Hindlimb muscle (tissue), 1 donor: ENCODE measurements around the gene RCAN1. TPM values are rescaled to one million over a fixed set of nuclear protein-coding genes. Genes with fewer than 3 reads are reported as not detected.
A peak's percentile ranks its signal among the peaks of the same experiment; 100 is the strongest.

ENCODE experiments used
- DNase-seq: peaks from one replicate; pipeline ENCODE4 v3.0.0-alpha.2; 2013
- polyA plus RNA-seq: library from polyadenylated mRNA; unstranded; fragments of 120-200 nt; gene quantifications from one replicate; pipeline ENCODE4 v1.2.1, GENCODE V29; 2013; ENCODE audit not compliant: insufficient read length

RCAN1 gene
- polyA plus RNA-seq, result 18.8 TPM

DNA sequence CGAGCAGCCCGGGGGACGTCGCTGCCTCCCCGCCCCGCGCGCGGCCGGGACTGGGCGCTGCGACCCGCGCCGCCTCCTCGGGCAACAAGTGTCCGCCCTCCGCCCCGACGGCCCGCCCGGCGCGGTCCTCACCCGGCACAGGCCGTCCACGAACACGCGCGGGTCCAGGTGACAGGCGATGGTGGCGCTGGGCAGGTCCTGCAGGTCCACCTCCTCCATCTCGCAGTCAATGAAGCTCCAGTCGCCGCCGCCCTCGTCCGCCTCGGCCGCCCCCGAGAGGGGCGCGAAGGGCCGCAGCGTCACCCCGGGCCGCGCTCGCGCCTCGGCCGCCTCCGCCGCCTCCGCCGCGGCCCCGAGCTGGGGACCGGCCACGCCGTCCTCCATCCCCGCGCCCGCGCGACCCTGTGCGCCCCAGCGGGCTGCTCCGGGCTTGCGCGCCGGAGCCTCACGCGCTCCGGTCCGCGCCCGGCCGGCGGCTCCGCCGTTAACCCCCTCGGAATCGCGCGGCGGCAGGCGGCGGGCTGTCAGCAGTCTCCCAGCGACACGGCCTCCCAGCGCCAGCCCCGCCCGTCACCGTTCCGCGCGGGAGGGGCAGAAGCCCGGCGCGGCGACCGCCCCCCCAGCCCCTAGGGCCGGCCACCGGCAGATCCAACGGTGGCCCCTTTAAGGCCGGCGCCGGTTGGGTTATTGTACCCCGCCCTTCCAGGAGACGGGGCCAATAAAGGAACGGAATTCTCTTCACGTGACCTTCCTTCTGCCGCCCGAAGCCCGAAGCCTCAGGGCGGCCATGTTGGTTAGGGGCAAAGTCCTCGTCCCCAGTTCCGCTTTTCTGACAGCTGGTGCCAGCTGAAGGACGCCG lies at the start of gene RCAN1:
TSS of gene RCAN1 (minus strand) at position 486 of the 859 bp plus-strand sequence. CDS start at position 384, 102 bp downstream.
- DNase-seq, result peak; percentile 95

DNA sequence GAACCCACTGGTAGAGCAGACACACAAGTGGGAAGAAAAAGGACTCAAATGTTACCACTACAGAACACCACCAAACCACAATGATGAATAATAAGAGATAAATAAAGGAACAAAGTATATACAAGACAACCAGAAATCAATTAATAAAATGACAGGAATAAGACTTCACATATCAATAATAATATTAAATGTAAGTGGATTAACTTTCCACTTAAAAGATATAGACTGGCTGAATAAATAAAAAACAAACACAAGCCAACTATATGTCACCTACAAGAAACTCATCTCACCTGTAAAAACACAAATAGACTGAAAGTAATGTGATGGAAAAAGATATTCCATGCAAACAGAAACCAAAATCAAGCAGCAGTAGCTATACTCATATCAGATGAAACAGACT lies 46.9 kb upstream of the RCAN1 start:
- DNase-seq, result no peak

DNA sequence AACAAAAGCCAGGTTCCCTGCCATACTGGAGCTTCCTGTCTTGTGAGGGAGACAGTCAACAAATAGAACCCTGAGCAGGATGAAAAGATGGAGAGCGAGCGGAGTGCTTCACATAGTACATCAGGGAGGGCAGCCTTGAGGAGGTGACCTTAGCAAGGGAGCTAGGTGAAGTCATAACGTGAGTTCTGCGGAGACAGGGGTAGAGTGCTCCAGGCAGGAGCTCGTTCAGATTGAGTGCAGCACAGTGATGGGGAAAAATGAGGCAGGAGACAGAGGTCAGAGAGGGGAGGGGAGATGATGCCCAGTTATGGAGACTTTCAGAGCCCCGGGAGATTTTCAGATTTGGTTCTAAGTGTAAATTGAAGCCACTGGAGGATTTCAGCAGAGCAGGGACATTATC lies 38.6 kb upstream of the RCAN1 start:
- DNase-seq, result no peak

DNA sequence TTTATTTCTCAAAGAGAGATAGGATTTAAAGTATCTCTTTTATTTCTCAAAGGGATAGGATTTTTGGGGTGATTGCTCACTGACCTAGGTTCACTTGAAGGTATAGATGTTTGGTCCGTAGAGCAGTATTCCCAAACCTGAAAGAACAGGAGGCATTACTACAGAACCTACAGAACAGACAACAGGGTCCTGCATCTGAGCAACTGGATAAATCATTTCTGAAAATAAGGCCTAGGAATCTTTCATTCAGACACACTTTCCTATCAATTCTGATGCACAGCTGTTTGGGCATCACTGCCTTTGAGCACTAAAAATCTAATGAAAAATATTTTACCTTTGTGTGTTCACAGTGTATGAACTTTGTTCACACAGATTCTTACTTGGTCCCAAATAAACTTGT lies 36.7 kb upstream of the RCAN1 start:
- no peak for DNase-seq

DNA sequence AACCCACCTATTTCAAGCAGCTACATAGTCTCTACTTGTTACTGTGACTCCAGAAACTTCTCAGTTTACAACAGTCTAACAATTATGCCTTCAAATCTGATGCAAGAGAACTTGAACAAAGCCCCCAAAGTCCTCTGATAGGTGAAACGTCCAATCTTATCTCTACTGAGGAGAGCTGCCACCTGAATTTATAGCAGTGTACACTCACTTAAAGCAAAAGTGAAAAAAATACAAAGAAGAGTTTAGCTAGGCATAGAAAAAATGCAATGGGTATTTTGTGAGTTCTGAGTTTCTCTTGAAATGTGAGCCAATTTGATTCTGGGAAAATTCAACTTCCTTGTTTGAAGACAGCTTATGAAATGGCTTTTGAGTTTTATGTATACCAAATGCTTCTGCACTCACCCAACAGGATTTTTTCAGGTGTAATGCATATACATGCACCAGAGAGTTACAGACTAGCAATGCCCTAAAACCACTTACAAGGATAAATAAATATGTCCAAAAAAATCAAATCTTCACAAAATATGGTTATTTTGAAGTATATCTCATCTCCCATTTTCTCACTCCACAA lies 36.0 kb upstream of the RCAN1 start:
- no peak for DNase-seq

DNA sequence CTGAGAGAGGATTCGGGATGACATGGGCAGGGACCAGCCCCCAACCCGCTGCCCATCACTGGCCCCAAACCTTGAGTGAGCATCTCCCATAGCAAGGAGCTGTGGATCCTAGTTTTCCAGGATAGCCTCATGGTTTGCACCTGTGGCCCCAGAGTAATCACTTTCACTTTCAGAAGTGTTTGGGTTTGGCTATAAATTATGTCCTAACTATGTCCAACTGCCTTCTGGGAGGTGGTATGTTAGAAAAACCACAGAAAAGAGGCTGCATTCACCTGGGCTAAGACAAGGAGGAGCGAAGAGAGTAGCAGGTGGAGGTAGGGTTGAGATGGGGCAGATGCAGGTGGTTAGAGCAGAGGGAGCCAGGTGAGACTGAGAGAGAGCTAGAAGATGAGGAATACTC lies 34.5 kb upstream of the RCAN1 start:
- no peak for DNase-seq

DNA sequence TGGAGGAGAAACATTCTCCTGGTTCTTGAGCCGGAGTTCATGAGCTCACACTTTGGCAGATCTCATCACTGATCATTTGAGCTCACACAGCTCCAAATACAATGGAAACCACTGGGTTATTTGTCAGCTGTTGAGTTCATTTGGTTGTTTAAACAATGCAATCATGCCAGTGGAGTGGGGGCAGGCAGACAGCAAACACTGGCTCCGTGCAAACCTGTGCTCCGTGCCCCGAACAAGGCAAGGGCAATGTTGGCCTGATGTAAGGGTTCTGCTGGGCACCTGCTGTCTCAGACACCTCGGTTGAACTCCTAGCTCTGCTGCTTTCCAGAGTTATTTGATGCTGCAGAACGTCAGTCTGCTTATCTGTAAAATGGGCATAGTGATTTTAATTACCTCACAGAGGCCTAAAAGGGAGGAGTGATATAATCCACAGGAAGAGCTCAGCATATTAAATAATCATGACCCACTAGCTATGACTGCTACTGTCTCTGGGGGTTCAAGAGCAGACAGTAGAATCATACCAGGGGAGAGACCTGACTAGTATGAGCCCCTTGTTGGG lies 33.9 kb upstream of the RCAN1 start:
- DNase-seq, result no peak

DNA sequence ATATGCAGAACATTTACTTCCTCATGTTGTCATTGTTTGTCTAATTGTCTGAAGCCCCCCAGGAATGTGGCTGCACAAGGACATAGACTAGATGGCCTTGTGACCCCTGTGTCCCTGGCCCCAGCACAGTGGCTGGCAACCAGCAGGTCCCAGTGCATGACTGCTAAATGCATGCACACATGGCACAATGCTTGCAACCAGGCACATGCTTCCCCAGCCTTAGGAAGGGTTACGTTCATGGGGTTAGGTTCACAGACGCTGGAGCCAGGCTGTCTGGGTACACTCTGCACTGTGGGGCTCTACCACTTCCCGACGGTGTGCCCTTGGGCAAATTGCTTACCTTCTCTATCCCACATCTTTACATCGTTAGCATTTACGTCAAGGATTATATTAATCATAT lies 32.6 kb upstream of the RCAN1 start:
- no peak for DNase-seq

DNA sequence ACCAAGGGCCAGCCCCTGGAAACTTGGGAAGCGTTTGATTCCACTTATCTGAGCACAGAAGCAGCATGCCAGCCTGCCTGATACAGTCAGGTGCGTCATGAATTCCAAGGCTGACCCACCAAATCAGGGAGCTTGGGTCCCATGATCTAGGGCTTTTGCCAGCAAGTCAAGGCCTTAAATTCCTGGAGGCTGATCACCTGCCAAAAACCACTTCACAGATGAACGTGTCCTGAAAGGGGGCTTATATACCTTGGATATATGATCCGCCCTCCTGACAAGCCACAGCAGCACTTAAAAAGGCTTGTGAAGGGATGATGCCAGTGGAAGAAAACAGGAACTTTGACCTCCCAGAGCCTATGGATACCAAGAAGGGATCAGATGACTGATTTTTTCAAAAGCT lies 29.9 kb upstream of the RCAN1 start:
- DNase-seq, result no peak

DNA sequence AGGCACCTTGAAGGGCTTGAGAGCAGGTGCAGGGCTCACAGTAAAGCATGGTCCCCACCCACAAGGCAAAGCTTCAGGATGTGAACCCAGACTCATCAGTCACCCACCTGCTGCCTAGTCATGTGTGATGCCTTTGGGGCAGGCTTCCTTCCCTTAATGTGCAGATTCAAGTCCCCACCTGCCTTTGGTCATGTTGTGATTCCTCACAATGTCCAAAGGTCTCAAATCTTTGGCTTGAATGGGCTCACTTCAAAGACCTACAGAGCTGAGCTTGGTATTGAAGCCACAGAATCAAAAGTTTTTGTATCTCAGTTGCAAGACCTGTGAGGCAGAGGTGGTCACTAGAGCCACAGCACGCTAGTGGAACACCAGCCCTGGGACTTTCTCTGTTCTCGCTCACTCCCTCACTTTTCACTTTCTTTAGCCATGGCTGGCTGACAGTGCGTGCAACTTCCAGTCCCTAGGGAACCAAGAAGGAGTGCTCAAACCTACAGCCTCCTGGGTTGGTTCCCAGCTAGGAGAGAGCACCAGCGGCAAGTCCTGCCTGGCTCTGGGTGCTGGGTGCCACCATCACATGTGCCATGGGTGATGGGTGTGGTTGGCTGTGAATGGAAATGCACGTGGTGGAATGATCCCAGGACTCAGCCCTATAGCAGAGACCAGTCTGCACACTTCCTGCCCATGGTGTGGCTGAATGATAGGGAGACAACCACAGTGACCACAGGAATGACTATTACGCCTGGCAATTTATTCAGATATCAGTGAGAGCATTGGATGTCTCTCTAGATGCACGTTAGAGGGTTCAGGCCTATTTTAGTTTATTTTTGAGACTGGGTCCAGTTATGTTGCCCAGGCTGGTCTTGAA lies 27.5 kb upstream of the RCAN1 start:
- no peak for DNase-seq

DNA sequence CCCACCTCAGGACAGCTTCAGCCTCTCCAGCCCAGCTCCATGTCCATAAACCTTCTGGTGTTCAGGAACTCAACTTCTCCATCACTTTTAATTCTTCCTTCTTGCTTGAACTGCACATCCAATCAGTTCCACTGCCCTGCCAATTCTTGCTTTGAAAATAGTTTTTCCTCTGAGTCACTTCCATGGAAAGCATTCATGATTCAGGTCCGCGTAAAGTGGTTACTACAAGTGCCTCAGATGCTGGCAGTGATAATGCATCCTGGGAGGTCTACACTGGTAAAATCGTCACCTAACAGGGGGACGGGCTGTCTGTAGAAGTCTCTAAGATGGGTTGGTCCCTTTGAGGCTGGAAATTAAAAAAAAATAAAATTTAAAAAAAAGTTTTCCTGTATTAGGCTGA lies 25.9 kb upstream of the RCAN1 start:
- DNase-seq, result no peak

DNA sequence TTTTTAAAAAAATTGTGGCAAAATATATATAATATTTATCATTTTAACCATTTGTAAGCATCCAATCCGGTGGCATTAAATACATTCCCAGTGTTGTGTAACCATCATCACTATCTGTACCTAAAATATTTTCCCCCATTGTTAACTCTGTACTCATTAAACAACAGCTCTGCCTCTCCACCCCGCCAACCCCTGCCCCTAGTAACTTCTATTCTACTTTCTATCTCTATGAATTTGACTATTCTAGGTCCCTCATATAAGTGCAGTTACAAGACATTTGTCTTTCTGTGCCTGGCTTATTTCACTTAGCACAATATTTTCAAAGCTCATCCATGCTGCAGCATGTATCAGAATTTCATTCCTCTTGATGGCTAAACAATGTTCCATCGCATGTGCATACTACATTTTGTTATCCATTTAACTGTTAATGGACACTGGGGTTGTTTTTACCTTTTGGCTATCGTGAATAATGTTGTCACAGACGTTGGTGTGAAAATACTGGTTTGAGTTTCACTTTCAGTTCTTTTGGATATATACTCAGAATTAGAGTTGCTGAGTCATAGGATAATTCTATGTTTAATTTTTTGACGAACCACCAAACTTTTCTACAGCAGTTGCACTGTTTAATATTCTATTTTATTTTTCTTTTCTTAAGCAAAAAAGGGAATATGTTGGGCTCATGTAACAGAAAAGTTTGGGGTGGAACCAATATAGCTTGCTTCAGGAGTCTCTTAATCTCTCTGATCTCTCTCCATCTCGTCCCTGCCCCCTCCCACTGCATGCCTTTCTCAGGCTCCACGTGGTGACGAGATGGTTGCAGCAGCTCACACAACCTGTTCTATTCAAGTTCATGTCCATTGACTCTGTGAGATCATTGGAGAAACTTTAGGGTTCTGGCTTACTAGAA lies 25.2 kb upstream of the RCAN1 start:
- DNase-seq, result no peak

DNA sequence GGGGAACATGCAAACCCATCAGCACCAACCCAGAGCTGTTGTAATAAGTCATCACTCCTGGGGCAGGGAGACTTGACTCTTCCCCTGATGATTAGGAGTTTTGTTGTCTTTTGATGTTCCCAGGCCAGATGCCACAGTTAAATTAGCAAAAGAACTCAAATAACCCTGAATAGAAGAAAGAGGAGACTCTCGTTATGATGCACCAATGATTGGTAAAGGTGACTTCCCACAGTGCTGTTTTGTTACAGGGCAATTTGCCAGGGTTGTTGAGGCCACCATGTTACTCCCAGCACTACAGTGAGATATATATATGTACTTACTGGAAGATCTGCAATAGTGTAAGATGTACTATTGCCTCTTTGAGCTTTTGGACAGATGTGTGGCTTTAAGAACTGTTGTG lies 24.3 kb upstream of the RCAN1 start:
- no peak for DNase-seq

DNA sequence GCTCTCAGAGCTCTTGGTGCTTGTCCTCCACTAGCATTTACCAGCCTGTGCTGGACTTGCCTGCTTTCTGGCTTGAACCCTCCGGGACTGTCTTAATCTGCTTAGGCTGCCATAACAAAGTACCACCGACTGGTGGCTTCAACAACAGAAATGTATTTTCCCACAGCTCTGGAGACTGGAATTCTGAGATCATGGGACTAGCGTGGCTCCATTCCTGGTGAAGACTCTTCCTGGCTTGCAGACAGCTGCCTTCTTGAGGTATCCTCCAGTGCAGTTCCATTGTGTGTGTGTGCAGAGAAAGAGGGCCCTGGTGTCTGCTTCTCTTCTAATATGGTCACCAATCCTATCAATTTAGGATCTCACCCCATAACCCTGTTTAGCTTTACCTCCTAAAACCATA lies 22.0 kb upstream of the RCAN1 start:
- no peak for DNase-seq

DNA sequence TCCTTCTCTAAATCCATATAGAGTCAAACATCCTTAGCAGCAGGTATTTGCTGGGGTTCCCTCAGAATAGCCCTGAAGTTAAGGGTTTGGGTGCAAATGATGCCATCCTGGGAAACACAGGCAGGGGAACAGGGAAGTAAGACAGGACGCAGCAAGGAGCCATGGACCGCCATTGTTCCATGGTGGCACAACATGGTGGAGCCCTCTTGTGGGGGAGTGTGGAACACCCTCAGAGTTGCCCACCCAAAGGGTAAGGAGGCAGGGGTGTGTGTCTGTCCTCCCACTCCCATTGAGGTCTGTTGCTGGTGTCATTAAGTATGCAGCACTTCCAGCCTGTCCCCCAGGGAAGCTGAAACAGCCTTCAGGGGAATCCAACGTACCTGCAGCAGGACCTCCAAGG lies 20.4 kb upstream of the RCAN1 start:
- no peak for DNase-seq

DNA sequence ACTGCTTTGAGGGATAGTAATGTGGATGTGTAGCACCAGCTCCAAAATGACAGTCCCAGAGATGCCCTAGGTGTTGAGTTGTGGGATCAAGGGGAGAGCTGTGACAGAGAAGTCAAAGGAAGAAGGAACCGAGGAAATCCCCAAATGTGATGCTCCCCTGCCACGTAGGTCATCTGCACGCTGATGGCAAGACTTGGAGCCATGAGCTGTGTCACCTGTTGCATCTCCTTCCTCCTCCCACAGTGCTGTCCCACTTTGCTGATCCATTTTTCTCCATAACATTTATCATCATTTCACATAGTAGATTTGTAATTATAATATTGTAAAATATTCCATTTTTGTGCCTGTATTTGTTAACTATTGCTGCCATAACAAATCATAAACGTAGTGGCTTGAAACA lies 17.6 kb upstream of the RCAN1 start:
- no peak for DNase-seq

DNA sequence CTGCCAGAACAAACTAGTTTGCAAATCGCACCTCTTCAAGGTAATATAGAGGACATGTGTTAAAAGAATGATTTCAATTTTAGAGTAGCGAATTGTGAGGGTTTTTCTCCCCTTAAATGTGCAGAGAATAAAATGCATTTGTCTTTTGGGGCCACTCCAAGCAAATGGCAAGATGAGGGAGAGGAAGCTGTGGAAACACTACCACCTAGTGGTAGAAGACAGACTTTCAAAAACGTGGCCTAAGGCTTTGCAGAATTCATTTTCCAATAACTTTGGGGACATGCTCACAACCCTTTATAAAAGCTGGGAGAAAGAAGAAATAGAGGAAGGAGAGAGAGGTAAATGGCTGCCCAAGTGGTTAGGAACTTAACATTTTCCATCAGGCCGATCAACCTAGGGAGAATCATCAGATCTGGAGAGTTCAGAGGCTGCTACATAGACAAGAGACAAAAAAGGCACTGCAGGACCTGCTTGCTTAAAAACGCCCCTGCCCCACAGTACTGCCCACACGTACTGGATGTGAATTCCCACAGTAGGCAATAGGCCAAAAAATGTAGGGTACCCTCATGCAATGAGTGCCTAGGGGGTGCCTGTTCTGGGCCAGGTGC lies 15.7 kb upstream of the RCAN1 start:
- DNase-seq, result peak; percentile 66

DNA sequence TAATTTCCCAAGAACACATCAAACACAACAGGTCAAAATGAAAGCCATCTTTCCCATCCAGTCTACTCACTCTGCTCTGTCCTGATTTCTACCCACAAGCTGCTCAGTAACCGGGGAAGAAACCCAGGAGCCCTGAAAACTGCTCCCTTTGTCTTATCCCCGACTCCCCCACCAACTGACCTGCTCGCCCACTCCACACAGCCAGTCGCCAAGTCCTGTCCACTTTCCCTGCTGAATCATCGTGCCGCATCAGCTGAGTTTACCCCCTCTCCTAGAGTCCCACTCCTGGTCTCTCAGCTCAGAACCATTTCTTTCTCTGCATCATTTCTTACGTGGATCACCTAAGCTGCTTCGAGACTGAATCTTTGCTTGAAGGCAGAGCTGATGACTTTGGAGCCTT lies 11.2 kb upstream of the RCAN1 start:
- no peak for DNase-seq

DNA sequence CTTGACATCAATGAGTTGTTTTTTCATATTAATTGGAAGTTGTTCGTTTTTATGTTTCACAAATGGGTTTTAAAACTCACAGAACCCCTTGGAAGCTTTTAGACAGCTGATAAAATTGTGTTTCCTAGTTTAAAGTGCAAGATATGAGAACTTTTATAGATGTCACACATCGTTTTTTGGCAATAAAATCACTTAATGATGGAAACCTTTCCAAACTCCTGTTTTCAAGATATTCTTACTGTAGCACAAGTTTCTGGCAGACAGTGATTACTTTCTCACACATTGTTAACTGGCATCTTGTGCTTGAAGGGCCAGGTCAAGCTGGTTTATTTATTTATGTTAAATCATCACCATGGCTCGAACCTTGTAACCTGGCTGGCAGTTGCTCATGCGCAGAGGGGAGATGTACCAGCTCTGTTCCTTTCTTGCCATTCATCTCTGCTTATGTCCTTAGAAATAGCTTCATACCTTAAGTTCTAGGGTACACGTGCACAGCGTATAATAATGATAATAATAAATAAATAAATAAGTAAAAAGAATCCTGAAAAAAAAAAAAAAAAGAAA lies 10.2 kb upstream of the RCAN1 start:
- DNase-seq, result no peak

DNA sequence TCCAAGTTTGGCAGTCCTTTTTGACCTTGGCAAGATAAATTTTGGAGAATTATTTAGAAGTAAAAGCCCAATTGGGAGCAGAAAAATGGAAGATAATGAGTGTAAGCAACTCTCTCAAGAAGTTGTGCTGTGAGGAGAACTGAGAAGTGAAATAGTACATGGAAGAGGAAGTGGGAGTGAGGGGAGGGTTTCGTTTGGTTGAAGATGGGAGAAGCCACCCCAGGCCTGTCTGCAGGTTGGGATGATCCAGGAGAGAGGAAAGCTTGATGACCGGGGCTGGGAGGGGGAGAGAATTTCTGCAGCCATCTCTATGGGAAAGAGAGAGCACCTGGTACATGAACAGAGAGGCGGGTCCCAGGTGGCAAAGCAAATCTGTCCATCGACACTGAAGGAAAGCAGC lies 8.6 kb upstream of the RCAN1 start:
- DNase-seq, result no peak
